Gastroesophageal sphincter (tissue), 3 donors: ENCODE results near the gene DKKL1.

Experiments
- EP300 ChIP-seq: sonication (generic); formaldehyde crosslinking; IDR thresholded peaks from one replicate; pipeline ENCODE4 v1.6.1; 2017; ENCODE audit warnings: antibody characterized with exemption, mild to moderate bottlenecking
- POLR2AphosphoS5 ChIP-seq: sonication (generic); formaldehyde crosslinking; IDR thresholded peaks from one replicate; pipeline ENCODE4 v1.6.1; 2017; ENCODE audit warnings: antibody characterized with exemption
- TF ChIP-seq, protein P1 (sequence below), 4 experiments: fragments of 200-600 bp in 2 of 4; fragments of 450-650 bp in 2 of 4; sonication (generic) in 1 of 4; IDR thresholded peaks; one replicate each; pipeline ENCODE4 v1.5.1; 2017 to 2019; ENCODE audit warnings: antibody characterized with exemption in 4 of 4, mild to moderate bottlenecking in 2 of 4, moderate library complexity in 2 of 4

GRCh38 chr19:49396738-49397505, 33.2 kb downstream of the DKKL1 start:
- TF ChIP-seq, protein P1, sequence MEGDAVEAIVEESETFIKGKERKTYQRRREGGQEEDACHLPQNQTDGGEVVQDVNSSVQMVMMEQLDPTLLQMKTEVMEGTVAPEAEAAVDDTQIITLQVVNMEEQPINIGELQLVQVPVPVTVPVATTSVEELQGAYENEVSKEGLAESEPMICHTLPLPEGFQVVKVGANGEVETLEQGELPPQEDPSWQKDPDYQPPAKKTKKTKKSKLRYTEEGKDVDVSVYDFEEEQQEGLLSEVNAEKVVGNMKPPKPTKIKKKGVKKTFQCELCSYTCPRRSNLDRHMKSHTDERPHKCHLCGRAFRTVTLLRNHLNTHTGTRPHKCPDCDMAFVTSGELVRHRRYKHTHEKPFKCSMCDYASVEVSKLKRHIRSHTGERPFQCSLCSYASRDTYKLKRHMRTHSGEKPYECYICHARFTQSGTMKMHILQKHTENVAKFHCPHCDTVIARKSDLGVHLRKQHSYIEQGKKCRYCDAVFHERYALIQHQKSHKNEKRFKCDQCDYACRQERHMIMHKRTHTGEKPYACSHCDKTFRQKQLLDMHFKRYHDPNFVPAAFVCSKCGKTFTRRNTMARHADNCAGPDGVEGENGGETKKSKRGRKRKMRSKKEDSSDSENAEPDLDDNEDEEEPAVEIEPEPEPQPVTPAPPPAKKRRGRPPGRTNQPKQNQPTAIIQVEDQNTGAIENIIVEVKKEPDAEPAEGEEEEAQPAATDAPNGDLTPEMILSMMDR (IDR thresholded peaks at IDR 0.05), result no peak
- TF ChIP-seq EP300 (no peak), POLR2AphosphoS5 (no peak)
